ENCODE results near the gene MDP1.
"Not testable (repeated sequence)": the region's sequence is repeated elsewhere in the genome, so short reads cannot be mapped to it uniquely, and the experiment has no call there.

Gene MDP1

DNA sequence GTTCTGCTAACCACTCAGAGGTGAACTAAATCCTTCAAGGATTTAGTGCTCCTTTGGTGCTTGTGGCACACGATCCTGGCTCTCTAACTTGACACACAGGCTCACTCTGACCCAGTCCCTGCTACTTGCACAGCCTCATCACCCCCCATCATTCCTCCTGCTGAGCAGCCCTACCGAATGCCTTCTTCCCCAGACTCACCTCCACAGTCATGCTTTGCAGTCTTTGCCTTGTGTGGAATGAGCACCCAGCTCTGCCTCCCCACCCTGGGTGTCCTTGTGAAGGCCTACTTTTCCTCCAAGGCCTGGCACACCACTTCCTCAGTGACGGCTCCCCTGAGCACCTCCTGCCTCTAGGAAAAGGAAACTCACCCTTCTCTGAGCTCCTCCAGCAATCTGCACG lies 34.5 kb upstream of the MDP1 start:
- DNase-seq (ENCODE audit: low read depth), result no peak
- no peak for TF ChIP-seq CTCF (conservative IDR thresholded peaks at IDR 0.05; ENCODE audit: low read depth, low read length)
- H3K4me3 ChIP-seq (ENCODE audit: low read length), result no peak overlapping the region

GRCh38 chr14:24249230-24250021 lies 33.6 kb upstream of the MDP1 start:
- no peak for TF ChIP-seq CTCF (conservative IDR thresholded peaks at IDR 0.05; ENCODE audit: low read depth, low read length)
- no peak overlapping the region for H3K4me3 ChIP-seq (ENCODE audit: low read length)
- no peak for DNase-seq (ENCODE audit: low read depth)

- no peak for DNase-seq (ENCODE audit: low read depth)
- no peak overlapping the region for H3K4me3 ChIP-seq (ENCODE audit: low read length)
- TF ChIP-seq CTCF (conservative IDR thresholded peaks at IDR 0.05; ENCODE audit: low read depth, low read length), result no peak
These were observed 31.6 kb upstream of the MDP1 start for GRCh38 chr14:24247422-24247821.

DNA sequence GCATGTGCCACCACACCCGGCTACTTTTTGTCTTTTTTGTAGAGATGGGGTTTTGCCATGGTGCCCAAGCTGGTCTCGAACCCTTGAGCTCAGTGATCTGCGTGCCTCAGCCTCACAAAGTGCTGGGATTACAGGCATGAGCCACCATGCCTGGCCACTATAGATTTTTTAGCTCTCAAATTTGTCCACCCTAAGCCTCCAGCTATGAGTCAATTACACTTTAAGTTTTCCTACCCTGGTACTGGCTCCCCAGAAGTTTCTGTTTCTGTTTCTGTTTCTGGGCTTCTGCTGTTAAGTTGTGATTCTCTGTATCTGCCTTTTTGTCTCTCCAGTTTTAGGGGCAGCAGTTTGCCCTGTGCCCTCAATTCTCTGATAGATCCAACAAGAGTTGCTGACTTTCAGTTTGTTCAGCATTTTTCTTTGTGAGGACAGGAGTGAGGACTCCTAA lies 30.9 kb upstream of the MDP1 start:
- no peak for DNase-seq (ENCODE audit: low read depth)
- TF ChIP-seq CTCF (conservative IDR thresholded peaks at IDR 0.05; ENCODE audit: low read depth, low read length), result no peak
- H3K4me3 ChIP-seq (ENCODE audit: low read length), result no peak overlapping the region

DNA sequence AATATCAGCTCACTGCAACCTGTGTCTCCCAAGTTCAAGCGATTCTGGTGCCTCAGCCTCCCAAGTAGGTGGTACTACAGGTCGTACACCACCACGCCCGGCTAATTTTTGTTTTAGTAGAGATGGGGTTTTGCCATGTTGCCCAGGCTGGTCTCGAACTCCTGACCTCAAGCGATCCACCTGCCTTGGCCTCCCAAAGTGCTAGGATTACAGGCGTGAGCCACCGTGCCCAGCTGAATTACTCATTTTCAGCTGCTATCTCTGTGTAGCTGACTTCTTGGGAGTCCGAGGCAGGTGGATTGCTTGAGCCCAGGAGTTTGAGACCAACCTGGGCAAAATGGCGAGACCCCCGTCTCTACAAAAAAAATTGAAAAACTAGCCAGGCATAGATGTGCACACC lies 29.5 kb upstream of the MDP1 start:
- DNase-seq (ENCODE audit: low read depth); H3K4me3 ChIP-seq (ENCODE audit: low read length): not testable (repeated sequence)

DNA sequence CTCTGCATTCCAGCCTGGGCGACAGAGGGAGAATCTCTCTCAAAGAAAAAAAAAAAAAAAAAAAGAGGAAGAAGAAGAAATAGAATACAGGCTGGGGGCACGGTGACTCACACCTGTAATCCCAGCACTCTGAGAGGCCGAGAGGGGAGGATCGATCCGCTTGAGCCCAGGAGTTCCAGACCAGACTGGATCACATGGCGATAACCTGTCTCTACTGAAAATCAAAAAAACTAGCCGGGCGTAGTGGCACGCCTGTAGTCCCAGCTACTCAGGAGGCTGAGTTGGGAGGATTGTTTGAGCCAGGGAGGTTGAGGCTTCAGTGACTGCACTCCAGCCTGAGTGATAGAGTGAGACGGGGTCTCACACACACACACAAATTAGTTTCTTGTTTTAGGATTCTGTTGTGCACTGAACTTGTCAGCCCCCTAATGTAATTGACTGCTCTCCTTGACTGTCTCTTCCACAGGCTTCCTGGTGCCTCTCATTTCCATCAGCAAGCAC lies 27.5 kb upstream of the MDP1 start:
- TF ChIP-seq CTCF (conservative IDR thresholded peaks at IDR 0.05; ENCODE audit: low read depth, low read length), result no peak
- H3K4me3 ChIP-seq (ENCODE audit: low read length), result peak overlapping the region; percentile 91
- no peak for DNase-seq (ENCODE audit: low read depth)

DNA sequence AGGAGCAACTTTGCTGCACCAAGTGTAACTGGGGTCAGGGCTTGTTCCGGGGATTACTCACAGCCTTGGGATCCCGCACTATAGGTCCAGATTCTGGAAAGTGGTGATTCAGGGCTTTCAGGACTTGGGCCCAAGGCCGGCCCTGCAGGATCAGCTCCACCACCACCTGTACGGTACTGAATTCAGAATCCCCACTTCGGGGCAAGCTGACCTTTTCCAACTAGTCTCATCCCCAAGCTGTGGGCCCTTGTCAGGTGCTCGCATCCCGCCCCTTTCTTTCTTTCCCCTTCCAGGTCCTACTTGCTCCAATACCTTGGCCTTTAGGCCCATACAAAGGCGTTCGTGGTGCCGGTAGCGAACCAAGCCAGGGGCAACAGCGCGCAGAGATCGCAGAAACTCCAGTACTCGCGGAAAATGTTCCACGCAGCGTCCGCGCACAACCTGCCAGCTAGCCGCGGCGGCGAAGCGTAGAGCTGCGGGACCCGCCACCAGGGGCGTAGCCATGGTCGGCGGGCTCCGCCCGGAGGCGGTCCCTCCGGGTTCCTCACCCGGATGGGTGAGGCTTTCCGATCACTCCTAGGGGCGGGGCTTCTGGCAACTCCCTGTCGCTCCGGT lies 26.1 kb upstream of the MDP1 start:
- peak overlapping the region; percentile 91 for H3K4me3 ChIP-seq (ENCODE audit: low read length)
- peak; percentile 53 for TF ChIP-seq CTCF (conservative IDR thresholded peaks at IDR 0.05; ENCODE audit: low read depth, low read length)
- DNase-seq (ENCODE audit: low read depth), result peak; percentile 68

Measured in retinal pigment epithelial cell (primary cell).